ENCODE results near the gene LBX1. TPM values are rescaled to one million over a fixed set of nuclear protein-coding genes. Genes with fewer than 3 reads are reported as not detected.

The LBX1 gene
- total RNA-seq, 4 donors from 2014 or later = 0.60 TPM; not detected in 3

- 5 to 6% methylated on average over 31 to 49 of the region's 82 CpGs for WGBS, 2 donors
- H3K36me3 ChIP-seq = no peaks in the 10 kb centered on the region
- peaks cover 6 to 99% of the 10 kb centered on the region in 2 donors for H3K27me3 ChIP-seq
- H3K27ac ChIP-seq = no peak overlapping the region
- H3K9me3 ChIP-seq = no peaks in the 10 kb centered on the region
- peaks cover 0 to 70% (median 47%) of the 10 kb centered on the region in 4 donors for H3K4me1 ChIP-seq
- no peak for DNase-seq (ENCODE audit: low spot score in 2 of 2)
- TF ChIP-seq EP300 (IDR thresholded peaks at IDR 0.05) = no peak
- no peak for TF ChIP-seq CTCF (IDR thresholded peaks at IDR 0.05)
- no peak for TF ChIP-seq POLR2A (IDR thresholded peaks at IDR 0.05)
- peak overlapping the region in 1 of 4 donors; percentile 26 for H3K4me3 ChIP-seq
These were observed 904 bp downstream of the LBX1 start for GRCh38 chr10:101228153-101228965.

- 11 to 18% methylated on average over 28 to 40 of the region's 43 CpGs for whole genome bisulfite sequencing, 2 donors
- H3K4me1 ChIP-seq = peaks cover 0 to 78% (median 51%) of the 10 kb centered on the region in 4 donors
- no peak overlapping the region for H3K27ac ChIP-seq
- no peaks in the 10 kb centered on the region for H3K9me3 ChIP-seq
- peaks cover 6 to 99% of the 10 kb centered on the region in 2 donors for H3K27me3 ChIP-seq
- peak overlapping the region in 3 of 4 donors; percentile 25 to 38 (median 26) for H3K4me3 ChIP-seq
- no peaks in the 10 kb centered on the region for H3K36me3 ChIP-seq
- no peak for DNase-seq (ENCODE audit: low spot score in 2 of 2)
- TF ChIP-seq CTCF (IDR thresholded peaks at IDR 0.05) = no peak
- TF ChIP-seq EP300 (IDR thresholded peaks at IDR 0.05) = no peak
- no peak for TF ChIP-seq POLR2A (IDR thresholded peaks at IDR 0.05)
These were observed 1.7 kb downstream of the LBX1 start for GRCh38 chr10:101227429-101228152.

GRCh38 chr10:101226491-101227428, 2.5 kb downstream of the LBX1 start:
- Histone ChIP-seq H3K27ac (no peak overlapping the region), H3K27me3 (peaks cover 6 to 99% of the 10 kb centered on the region in 2 donors), H3K9me3 (no peaks in the 10 kb centered on the region), H3K4me3 (peak overlapping the region; percentile 5 to 38 (median 26)), H3K36me3 (no peaks in the 10 kb centered on the region), H3K4me1 (peaks cover 0 to 82% (median 52%) of the 10 kb centered on the region in 4 donors)
- DNase-seq (ENCODE audit: low spot score in 2 of 2) = no peak
- 3 to 4% methylated on average over 42 to 58 of the region's 67 CpGs for WGBS, 2 donors
- TF ChIP-seq POLR2A (IDR thresholded peaks at IDR 0.05) (no peak), EP300 (IDR thresholded peaks at IDR 0.05) (peak in 1 of 2 donors; percentile 20), CTCF (IDR thresholded peaks at IDR 0.05) (no peak)

- H3K27me3 ChIP-seq = peaks cover 6 to 99% of the 10 kb centered on the region in 2 donors
- no peak for TF ChIP-seq CTCF (IDR thresholded peaks at IDR 0.05)
- DNase-seq (ENCODE audit: low spot score in 2 of 2) = no peak
- 12 to 13% methylated on average over 23 of the region's 23 CpGs for WGBS, 2 donors
- H3K9me3 ChIP-seq = no peaks in the 10 kb centered on the region
- no peaks in the 10 kb centered on the region for H3K36me3 ChIP-seq
- H3K4me3 ChIP-seq = peak overlapping the region in 2 of 4 donors; percentile 8 to 27
- H3K27ac ChIP-seq = no peak overlapping the region
- H3K4me1 ChIP-seq = peaks cover 0 to 82% (median 52%) of the 10 kb centered on the region in 4 donors
These were observed 3.3 kb downstream of the LBX1 start for GRCh38 chr10:101225846-101226421.
